Neural cell (in vitro differentiated cells): Measurements from ENCODE around the gene MEGF11.

ENCODE experiments used
- EZH2 ChIP-seq: fragments of 200-600, 300-800 bp; shearing (Covaris generic), sonication (generic); IDR thresholded peaks from 2 replicates; pipeline ENCODE4 v1.6.1; 2014; ENCODE audit warnings: antibody characterized with exemption, low read length, borderline replicate concordance, mild to moderate bottlenecking; ENCODE audit not compliant: insufficient read depth, poor library complexity, severe bottlenecking
- MXI1 ChIP-seq: fragments of 450-650 bp; conservative IDR thresholded peaks from 2 replicates; pipeline ENCODE4 v1.6.1; 2014; ENCODE audit warnings: antibody characterized with exemption, mild to moderate bottlenecking; ENCODE audit not compliant: poor library complexity, severe bottlenecking
- POLR2AphosphoS5 ChIP-seq: IDR thresholded peaks from 2 replicates; pipeline ENCODE4 v1.6.1; 2012
- RAD21 ChIP-seq: fragments of 450-650 bp; conservative IDR thresholded peaks from 2 replicates; pipeline ENCODE4 v1.6.1; 2014; ENCODE audit warnings: antibody characterized with exemption, mild to moderate bottlenecking, moderate library complexity
- SMC3 ChIP-seq: fragments of 450-650 bp; conservative IDR thresholded peaks from 2 replicates; pipeline ENCODE4 v1.6.1; 2014; ENCODE audit warnings: antibody characterized with exemption, mild to moderate bottlenecking, moderate library complexity; ENCODE audit not compliant: poor library complexity
- TAF1 ChIP-seq: IDR thresholded peaks from 2 replicates; pipeline ENCODE4 v1.6.1; 2012; ENCODE audit warnings: low read depth
- TF ChIP-seq, protein P1 (sequence below): fragments of 450-650 bp; IDR thresholded peaks from 2 replicates; pipeline ENCODE4 v1.5.1; 2014; ENCODE audit warnings: antibody characterized with exemption, mild to moderate bottlenecking, moderate library complexity; ENCODE audit not compliant: poor library complexity, severe bottlenecking
- TF ChIP-seq, protein P2 (sequence below): IDR thresholded peaks from 2 replicates; pipeline ENCODE4 v1.6.1; 2012; ENCODE audit warnings: borderline replicate concordance

DNA sequence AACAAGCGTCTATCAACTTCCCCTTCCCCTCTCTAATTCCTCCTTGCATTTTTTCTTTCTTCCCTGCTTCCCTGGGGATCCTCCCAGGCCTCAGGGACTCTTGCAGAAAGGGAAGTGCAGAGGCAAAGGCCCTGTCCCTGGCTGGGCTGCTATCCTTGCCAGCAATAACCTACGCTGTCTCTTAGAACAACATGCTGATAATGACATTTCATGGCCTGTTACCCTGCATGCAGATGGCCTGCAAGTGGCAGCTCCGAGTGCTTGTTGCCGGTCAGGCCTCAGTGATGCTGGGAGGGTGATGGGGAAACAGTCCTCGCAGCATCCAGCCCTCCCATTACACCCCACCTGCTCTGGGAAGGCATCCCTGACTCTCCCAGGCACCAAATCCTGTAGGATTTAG lies 216.7 kb downstream of the MEGF11 start:
- TF ChIP-seq MXI1 (no peak), EZH2 (no peak), POLR2AphosphoS5 (no peak), TAF1 (no peak), RAD21 (no peak), SMC3 (no peak)
- TF ChIP-seq, protein P1, sequence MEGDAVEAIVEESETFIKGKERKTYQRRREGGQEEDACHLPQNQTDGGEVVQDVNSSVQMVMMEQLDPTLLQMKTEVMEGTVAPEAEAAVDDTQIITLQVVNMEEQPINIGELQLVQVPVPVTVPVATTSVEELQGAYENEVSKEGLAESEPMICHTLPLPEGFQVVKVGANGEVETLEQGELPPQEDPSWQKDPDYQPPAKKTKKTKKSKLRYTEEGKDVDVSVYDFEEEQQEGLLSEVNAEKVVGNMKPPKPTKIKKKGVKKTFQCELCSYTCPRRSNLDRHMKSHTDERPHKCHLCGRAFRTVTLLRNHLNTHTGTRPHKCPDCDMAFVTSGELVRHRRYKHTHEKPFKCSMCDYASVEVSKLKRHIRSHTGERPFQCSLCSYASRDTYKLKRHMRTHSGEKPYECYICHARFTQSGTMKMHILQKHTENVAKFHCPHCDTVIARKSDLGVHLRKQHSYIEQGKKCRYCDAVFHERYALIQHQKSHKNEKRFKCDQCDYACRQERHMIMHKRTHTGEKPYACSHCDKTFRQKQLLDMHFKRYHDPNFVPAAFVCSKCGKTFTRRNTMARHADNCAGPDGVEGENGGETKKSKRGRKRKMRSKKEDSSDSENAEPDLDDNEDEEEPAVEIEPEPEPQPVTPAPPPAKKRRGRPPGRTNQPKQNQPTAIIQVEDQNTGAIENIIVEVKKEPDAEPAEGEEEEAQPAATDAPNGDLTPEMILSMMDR: no peak
- TF ChIP-seq, protein P2, sequence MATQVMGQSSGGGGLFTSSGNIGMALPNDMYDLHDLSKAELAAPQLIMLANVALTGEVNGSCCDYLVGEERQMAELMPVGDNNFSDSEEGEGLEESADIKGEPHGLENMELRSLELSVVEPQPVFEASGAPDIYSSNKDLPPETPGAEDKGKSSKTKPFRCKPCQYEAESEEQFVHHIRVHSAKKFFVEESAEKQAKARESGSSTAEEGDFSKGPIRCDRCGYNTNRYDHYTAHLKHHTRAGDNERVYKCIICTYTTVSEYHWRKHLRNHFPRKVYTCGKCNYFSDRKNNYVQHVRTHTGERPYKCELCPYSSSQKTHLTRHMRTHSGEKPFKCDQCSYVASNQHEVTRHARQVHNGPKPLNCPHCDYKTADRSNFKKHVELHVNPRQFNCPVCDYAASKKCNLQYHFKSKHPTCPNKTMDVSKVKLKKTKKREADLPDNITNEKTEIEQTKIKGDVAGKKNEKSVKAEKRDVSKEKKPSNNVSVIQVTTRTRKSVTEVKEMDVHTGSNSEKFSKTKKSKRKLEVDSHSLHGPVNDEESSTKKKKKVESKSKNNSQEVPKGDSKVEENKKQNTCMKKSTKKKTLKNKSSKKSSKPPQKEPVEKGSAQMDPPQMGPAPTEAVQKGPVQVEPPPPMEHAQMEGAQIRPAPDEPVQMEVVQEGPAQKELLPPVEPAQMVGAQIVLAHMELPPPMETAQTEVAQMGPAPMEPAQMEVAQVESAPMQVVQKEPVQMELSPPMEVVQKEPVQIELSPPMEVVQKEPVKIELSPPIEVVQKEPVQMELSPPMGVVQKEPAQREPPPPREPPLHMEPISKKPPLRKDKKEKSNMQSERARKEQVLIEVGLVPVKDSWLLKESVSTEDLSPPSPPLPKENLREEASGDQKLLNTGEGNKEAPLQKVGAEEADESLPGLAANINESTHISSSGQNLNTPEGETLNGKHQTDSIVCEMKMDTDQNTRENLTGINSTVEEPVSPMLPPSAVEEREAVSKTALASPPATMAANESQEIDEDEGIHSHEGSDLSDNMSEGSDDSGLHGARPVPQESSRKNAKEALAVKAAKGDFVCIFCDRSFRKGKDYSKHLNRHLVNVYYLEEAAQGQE: no peak
